Endothelial cell of umbilical vein (primary cell): ENCODE results near the gene LRRC41. TPM values are rescaled to one million over a fixed set of nuclear protein-coding genes. Genes with fewer than 3 reads are reported as not detected.

ENCODE experiments used
- BruUV-seq: library from RNA; stranded (reverse); fragments of 400-500 nt; replicated peaks from 2 replicates; lab custom pipeline; 2021; lab: Mats Ljungman, UMichigan
- CTCF ChIA-PET: fragments of 300-600, 350-600 bp; sonication (Branson Sonifier 250); formaldehyde crosslinking; loops from one replicate; lab custom pipeline; 2021; ENCODE audit warnings: antibody characterized with exemption, inconsistent platforms; lab: Charles Lee
- POLR2A ChIA-PET: fragments of 300-600, 350-600 bp; sonication (Branson Sonifier 250); formaldehyde crosslinking; loops from one replicate; lab custom pipeline; 2021; ENCODE audit warnings: antibody characterized with exemption, inconsistent platforms; lab: Charles Lee
- DNase-seq: peaks from one replicate; pipeline ENCODE4 v3.0.0-alpha.2; 2011; ENCODE audit warnings: low read depth, low spot score
- FAIRE-seq: peaks from 2 replicates; lab custom pipeline; 2011; peaks lifted over from hg19 to GRCh38; lab: Jason Lieb, UNC
- H2AFZ ChIP-seq: 2 replicates; pipeline ENCODE4 v1.6.0; 2012; ENCODE audit warnings: low read depth, low read length, control low read depth, inconsistent platforms
- H3K27ac ChIP-seq: 2 replicates; pipeline ENCODE4 v1.5.1; 2011; ENCODE audit warnings: low read depth, mild to moderate bottlenecking, control low read depth, low read length, moderate library complexity; ENCODE audit not compliant: insufficient read depth
- H3K27me3 ChIP-seq, 2 experiments: 2 replicates each; pipeline versions ENCODE4 v1.6.0 to v1.6.1; 2011; ENCODE audit warnings: low read length in 2 of 2, mixed read lengths in 1 of 2; ENCODE audit not compliant: control insufficient read depth in 2 of 2, insufficient read depth in 2 of 2
- H3K36me3 ChIP-seq, 2 experiments: 2 replicates in 1 of 2; 3 replicates in 1 of 2; pipeline ENCODE4 v1.5.1; 2011; ENCODE audit warnings: low read length in 2 of 2, mild to moderate bottlenecking in 1 of 2, moderate library complexity in 1 of 2; ENCODE audit not compliant: control insufficient read depth in 2 of 2, insufficient read depth in 2 of 2; ENCODE audit errors: extremely low read depth in 1 of 2
- H3K4me1 ChIP-seq: 3 replicates; pipeline ENCODE4 v1.5.1; 2011; ENCODE audit warnings: mild to moderate bottlenecking, low read length; ENCODE audit not compliant: control insufficient read depth, insufficient read depth; ENCODE audit errors: extremely low read depth
- H3K4me2 ChIP-seq: 2 replicates; pipeline ENCODE4 v1.6.1; 2011; ENCODE audit warnings: low read length, control low read depth, mixed read lengths; ENCODE audit not compliant: insufficient read depth
- H3K4me3 ChIP-seq, 3 experiments: fragments of 200-600 bp in 1 of 3; sonication (generic), shearing (Covaris generic) in 1 of 3; replicated peaks in 1 of 3; 2 replicates each; pipeline ENCODE4 v1.5.1; 2011 to 2016; ENCODE audit warnings: control low read depth in 3 of 3, low read length in 3 of 3, mild to moderate bottlenecking in 2 of 3, inconsistent platforms in 1 of 3, low read depth in 1 of 3, moderate library complexity in 1 of 3; ENCODE audit not compliant: insufficient read depth in 1 of 3
- H3K79me2 ChIP-seq: 2 replicates; pipeline ENCODE4 v1.6.0; 2012; ENCODE audit warnings: low read length, inconsistent platforms; ENCODE audit not compliant: control insufficient read depth, insufficient read depth
- H3K9ac ChIP-seq: replicated peaks from 2 replicates; pipeline ENCODE3; 2011; ENCODE audit warnings: low read length, control low read depth; ENCODE audit not compliant: insufficient read depth; ENCODE audit errors: extremely low read depth
- H3K9me1 ChIP-seq: replicated peaks from 3 replicates; pipeline ENCODE4 v1.6.0; 2011; ENCODE audit warnings: mild to moderate bottlenecking, low read length; ENCODE audit not compliant: control insufficient read depth, insufficient read depth; ENCODE audit errors: extremely low read depth
- H3K9me3 ChIP-seq: replicated peaks from 2 replicates; pipeline ENCODE4 v1.5.1; 2012; ENCODE audit warnings: low read length, inconsistent platforms; ENCODE audit not compliant: control insufficient read depth, insufficient read depth
- H4K20me1 ChIP-seq: replicated peaks from 2 replicates; pipeline ENCODE3; 2011; ENCODE audit warnings: mild to moderate bottlenecking, low read length; ENCODE audit not compliant: control insufficient read depth, insufficient read depth; ENCODE audit errors: extremely low read depth
- CTCF ChIP-seq, 2 donors: IDR thresholded peaks; 1 replicate in 1 of 2; 2 replicates in 1 of 2; pipeline ENCODE4 v1.5.1; 2011; ENCODE audit warnings: low read length in 2 of 2, mild to moderate bottlenecking in 2 of 2, moderate library complexity in 2 of 2, control low read depth in 1 of 2, inconsistent platforms in 1 of 2, low read depth in 1 of 2; ENCODE audit not compliant: insufficient read depth in 1 of 2; ENCODE audit errors: extremely low read depth in 1 of 2
- EZH2 ChIP-seq: IDR thresholded peaks from 2 replicates; pipeline ENCODE4 v1.6.1; 2012; ENCODE audit warnings: borderline replicate concordance, low read depth, mild to moderate bottlenecking, moderate library complexity, low read length, inconsistent platforms; ENCODE audit not compliant: severe bottlenecking
- FOS ChIP-seq: IDR thresholded peaks from 2 replicates; pipeline ENCODE4 v1.6.1; 2011; ENCODE audit warnings: mild to moderate bottlenecking, low read length, moderate library complexity, borderline replicate concordance; ENCODE audit not compliant: insufficient read depth
- GATA2 ChIP-seq: IDR thresholded peaks from 2 replicates; pipeline ENCODE4 v1.7.0; 2011; ENCODE audit warnings: low read depth, mild to moderate bottlenecking, moderate library complexity, mixed read lengths, low read length; ENCODE audit not compliant: insufficient read length, insufficient read depth
- JUN ChIP-seq: IDR thresholded peaks from 2 replicates; pipeline ENCODE4 v1.6.1; 2011; ENCODE audit warnings: borderline replicate concordance, low read depth; ENCODE audit not compliant: insufficient read length, insufficient read depth
- MAX ChIP-seq: IDR thresholded peaks from 2 replicates; pipeline ENCODE4 v1.6.1; 2011; ENCODE audit not compliant: insufficient read depth, insufficient read length
- MYC ChIP-seq: IDR thresholded peaks from one replicate; pipeline ENCODE4 v1.6.1; 2011; ENCODE audit warnings: mild to moderate bottlenecking, low read depth, low read length
- POLR2A ChIP-seq: IDR thresholded peaks from 2 replicates; pipeline ENCODE4 v1.6.1; 2012; ENCODE audit warnings: low read depth, mild to moderate bottlenecking, control low read depth, low read length
- POLR2AphosphoS5 ChIP-seq: IDR thresholded peaks from 2 replicates; pipeline ENCODE4 v1.6.1; 2012; ENCODE audit warnings: low read depth, mild to moderate bottlenecking, control low read depth, low read length, moderate library complexity; ENCODE audit not compliant: insufficient read depth
- dilution Hi-C: fragments of 300-500 bp; cut with MboI; formaldehyde crosslinking; loops from one replicate; pipeline ENCODE4 v1.15.0; 2019; ENCODE audit warnings: low sequenced_read_pairs; ENCODE audit not compliant: extremely low pct_ligation_motif_present
- intact Hi-C: fragments of 100-400 bp; cut with micrococcal nuclease; formaldehyde crosslinking; loops from one replicate; pipeline ENCODE4 v1.10.0; 2022
- polyA plus RNA-seq, 4 experiments: library from polyadenylated mRNA; depleted of rRNA in 3 of 4; stranded (reverse) in 3 of 4; unstranded in 1 of 4; fragments of >200 nt; gene quantifications; 2 replicates each; pipeline versions ENCODE4 v1.2.1 to v1.2.3, GENCODE V29; 2011 to 2012; ENCODE audit warnings: missing spikeins in 1 of 4
- total RNA-seq: library from RNA; stranded (reverse); gene quantifications from 2 replicates; pipeline ENCODE4 v1.2.3, GENCODE V29; 2021

The LRRC41 gene
- total and polyA plus RNA-seq, 2 donors (not counting 3 experiments of a cell fraction or from before 2014, with no cell fraction given) = 69.2 to 91.1 TPM

GRCh38 chr1:46288485-46289133 is 14.8 kb downstream of the LRRC41 start:
- Histone ChIP-seq H2AFZ (no peak overlapping the region), H3K4me1 (peaks cover 9% of the 10 kb centered on the region), H3K9ac (no peak overlapping the region), H3K9me3 (no peaks in the 10 kb centered on the region), H3K79me2 (no peaks in the 10 kb centered on the region), H3K27me3 (no peaks in the 10 kb centered on the region), H3K36me3 (peaks cover 3 to 19% of the 10 kb centered on the region in 2 experiments), H3K9me1 (no peaks in the 10 kb centered on the region), H4K20me1 (no peaks in the 10 kb centered on the region), H3K27ac (no peak overlapping the region), H3K4me2 (no peak overlapping the region), H3K4me3 (no peak overlapping the region)
- POLR2A ChIA-PET = interaction anchor here (0.6 kb wide), 1 partner anchor 21 kb away, joined by 3 read pairs; no protein-coding TSS in a partner anchor
- DNase-seq (peak; percentile 24), FAIRE-seq (peak; percentile 50)
- dilution Hi-C loops = no loop called here
- BruUV-seq = no TSS peak
- CTCF ChIA-PET = interaction anchor here (1.0 kb wide), 1 partner anchor 14 kb away, joined by 3 read pairs; no protein-coding TSS in a partner anchor
- intact Hi-C loops = no loop called here
- no peak for TF ChIP-seq MYC
- TF ChIP-seq MAX = no peak
- no peak for TF ChIP-seq FOS
- TF ChIP-seq JUN = no peak
- no peak for TF ChIP-seq POLR2A

GRCh38 chr1:46285730-46286477 is 17.5 kb downstream of the LRRC41 start:
- intact Hi-C loops = no loop called here
- Histone ChIP-seq H3K4me1 (peaks cover 9% of the 10 kb centered on the region), H3K4me3 (no peak overlapping the region), H3K27me3 (no peaks in the 10 kb centered on the region), H3K79me2 (no peaks in the 10 kb centered on the region), H3K9ac (no peak overlapping the region), H3K4me2 (no peak overlapping the region), H4K20me1 (no peaks in the 10 kb centered on the region), H3K9me3 (no peaks in the 10 kb centered on the region), H3K36me3 (peaks cover 0 to 25% of the 10 kb centered on the region in 2 experiments), H2AFZ (no peak overlapping the region), H3K9me1 (no peaks in the 10 kb centered on the region), H3K27ac (no peak overlapping the region)
- no peak for FAIRE-seq
- TSS peak; percentile 46 for BruUV-seq
- TF ChIP-seq GATA2 = no peak
- TF ChIP-seq POLR2A = no peak
- no peak for TF ChIP-seq MAX
- TF ChIP-seq CTCF (IDR thresholded peaks at IDR 0.05; ENCODE audit: extremely low read depth in 1 of 2, insufficient read depth in 1 of 2, low read depth in 1 of 2, low read length in 2 of 2) = no peak
- no peak for TF ChIP-seq EZH2
- TF ChIP-seq MYC = no peak
- TF ChIP-seq JUN = no peak
- TF ChIP-seq POLR2AphosphoS5 = no peak
- no peak for TF ChIP-seq FOS
- ChIA-PET POLR2A (no interaction called here), CTCF (interaction anchor here (1.4 kb wide), 1 partner anchor 63 kb away, joined by 3 read pairs; no protein-coding TSS in a partner anchor)
- dilution Hi-C loops = no loop called here
- DNase-seq = no peak
